22Rv1 (cell line): ENCODE results near the gene CAPN12.

Source experiments
- H3K27ac ChIP-seq: fragments of 450-650 bp; 2 replicates; pipeline ENCODE4 v1.5.1; 2017
- CTCF ChIP-seq: fragments of 450-650 bp; IDR thresholded peaks from 2 replicates; pipeline ENCODE4 v1.5.1; 2017; ENCODE audit warnings: mild to moderate bottlenecking
- ZFX ChIP-seq: fragments of 450-650 bp; IDR thresholded peaks from 2 replicates; pipeline ENCODE4 v1.6.1; 2017; ENCODE audit warnings: antibody characterized with exemption, borderline replicate concordance

The CAPN12 gene

GRCh38 chr19:38703509-38703908 is 40.8 kb downstream of the CAPN12 start:
- H3K27ac ChIP-seq: no peak overlapping the region
- no peak for TF ChIP-seq ZFX
- TF ChIP-seq CTCF: no peak

DNA sequence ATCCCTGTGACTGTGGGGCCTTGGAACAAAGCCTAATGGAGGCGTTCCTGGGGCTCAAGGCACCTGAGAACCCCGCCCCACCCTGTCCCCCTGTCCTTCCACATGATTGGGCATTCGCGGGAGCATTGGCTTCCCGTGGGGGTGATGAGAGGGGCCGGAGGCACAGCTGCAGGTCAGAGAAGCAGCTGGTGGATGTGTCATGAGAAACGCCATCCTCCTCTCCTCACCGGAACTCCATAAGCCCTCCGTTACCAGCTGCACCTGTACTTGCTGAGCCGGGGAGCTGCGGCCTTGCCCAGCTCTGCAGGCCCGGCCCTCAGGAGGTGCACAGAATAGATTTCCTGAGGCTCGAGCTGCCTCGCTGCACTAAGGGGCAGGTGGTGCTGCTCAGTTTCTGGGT is 42.0 kb downstream of the CAPN12 start:
- TF ChIP-seq ZFX (no peak), CTCF (no peak)

GRCh38 chr19:38701455-38702063 is 42.7 kb downstream of the CAPN12 start:
- TF ChIP-seq CTCF: no peak
- TF ChIP-seq ZFX: no peak
- no peak overlapping the region for H3K27ac ChIP-seq

More for the DNA sequence above, 42.0 kb downstream of the CAPN12 start:
- H3K27ac ChIP-seq: no peak overlapping the region

GRCh38 chr19:38700902-38701454 is 43.3 kb downstream of the CAPN12 start:
- no peak for TF ChIP-seq ZFX
- TF ChIP-seq CTCF: no peak
- H3K27ac ChIP-seq: no peak overlapping the region

DNA sequence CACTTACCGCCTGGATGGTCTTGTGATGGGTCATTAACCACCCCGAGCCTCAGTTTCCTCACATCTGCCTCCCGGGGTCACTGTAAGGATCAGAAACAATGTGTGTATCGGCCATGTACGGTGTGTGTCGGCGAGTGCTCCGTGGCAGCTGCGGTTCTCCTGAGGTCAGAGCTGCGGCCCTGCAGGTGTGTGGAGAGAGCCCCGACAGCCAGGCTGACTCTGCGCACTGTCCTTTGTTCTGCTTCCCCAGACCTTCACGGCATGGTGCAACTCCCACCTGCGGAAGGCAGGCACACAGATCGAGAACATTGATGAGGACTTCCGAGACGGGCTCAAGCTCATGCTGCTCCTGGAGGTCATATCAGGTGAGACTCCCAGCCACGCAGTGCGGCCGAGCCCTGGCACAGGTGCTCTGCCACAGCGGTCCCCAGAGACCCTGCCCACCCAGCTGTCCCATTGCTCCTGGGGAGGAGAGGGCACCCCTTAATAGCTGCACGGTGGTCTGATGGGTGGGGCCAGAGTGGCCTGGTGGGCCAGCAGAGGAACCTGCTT is 43.8 kb downstream of the CAPN12 start:
- TF ChIP-seq ZFX: no peak
- no peak for TF ChIP-seq CTCF
- no peak overlapping the region for H3K27ac ChIP-seq

DNA sequence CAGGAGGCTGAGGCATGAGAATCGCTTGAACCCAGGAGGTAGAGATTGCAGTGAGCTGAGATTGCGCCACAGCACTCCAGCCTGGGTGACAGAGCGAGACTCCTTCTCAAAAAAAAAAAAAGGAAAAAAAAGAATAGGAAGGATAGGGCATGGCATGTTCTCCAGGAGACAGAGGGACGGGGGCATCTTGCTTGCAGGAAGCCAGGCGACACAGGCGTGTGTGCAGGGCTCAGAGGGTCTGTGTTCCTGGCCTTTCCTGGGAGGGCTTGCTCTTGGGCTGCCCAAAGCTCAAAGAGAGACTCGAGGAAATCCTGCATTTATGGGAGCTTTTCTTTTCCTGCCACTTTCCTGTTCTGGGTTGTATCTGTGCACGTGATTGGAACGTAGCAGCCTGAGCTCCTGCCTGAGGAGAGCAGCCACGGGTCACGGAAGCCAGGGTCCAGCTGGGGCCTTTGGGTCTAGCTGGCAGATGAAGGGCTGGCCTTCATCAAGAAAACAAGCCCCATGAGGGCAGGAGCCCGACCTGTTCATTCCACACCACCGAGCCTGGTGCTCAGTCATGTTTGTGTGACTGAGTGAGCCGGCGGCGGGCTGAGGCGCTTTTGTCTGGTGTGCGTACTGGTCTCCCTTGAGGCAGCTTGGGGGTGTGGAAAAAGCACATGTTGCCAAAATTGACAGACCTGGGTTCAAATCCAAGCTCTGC is 44.5 kb downstream of the CAPN12 start:
- TF ChIP-seq CTCF (no peak), ZFX (no peak)
- H3K27ac ChIP-seq: no peak overlapping the region

DNA sequence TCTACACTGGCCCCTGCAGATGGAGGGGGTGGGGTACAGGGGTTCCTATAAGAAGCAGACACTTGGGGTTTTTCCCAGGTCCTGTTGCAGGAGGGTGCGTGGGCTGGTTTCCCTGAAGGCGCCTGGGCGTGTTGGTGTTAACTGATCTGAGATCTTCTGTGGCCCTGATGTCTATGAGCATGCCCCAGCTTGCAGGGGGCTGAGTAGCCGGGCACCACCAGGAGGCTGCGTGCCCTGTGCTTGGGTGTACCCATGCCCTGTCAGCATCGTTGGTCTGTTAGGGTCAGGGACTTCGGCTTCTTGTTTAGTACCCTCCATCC is 45.3 kb downstream of the CAPN12 start:
- no peak for TF ChIP-seq CTCF
- TF ChIP-seq ZFX: no peak
- no peak overlapping the region for H3K27ac ChIP-seq
